Chondrocyte (in vitro differentiated cells): Measurements from ENCODE around the gene TBC1D7. TPM values are rescaled to one million over a fixed set of nuclear protein-coding genes. Genes with fewer than 3 reads are reported as not detected.

Experiments
- DNase-seq: peaks from one replicate; pipeline ENCODE4 v3.0.0; 2021; ENCODE audit warnings: mixed read lengths, low spot score
- H3K27ac Mint-ChIP-seq: one replicate; pipeline ENCODE4 v1.8.0; 2021; ENCODE audit warnings: mild to moderate bottlenecking, moderate library complexity, mixed read lengths; ENCODE audit not compliant: unreplicated experiment
- H3K27me3 Mint-ChIP-seq: 2 replicates; pipeline ENCODE4 v1.8.0; 2021; ENCODE audit warnings: low read depth, mixed read lengths
- H3K36me3 Mint-ChIP-seq: 2 replicates; pipeline ENCODE4 v1.8.0; 2021; ENCODE audit warnings: low read depth, mixed read lengths
- H3K4me1 Mint-ChIP-seq: 2 replicates; pipeline ENCODE4 v1.8.0; 2021; ENCODE audit warnings: low read depth, mild to moderate bottlenecking, mixed read lengths
- H3K4me3 Mint-ChIP-seq: one replicate; pipeline ENCODE4 v1.8.0; 2021; ENCODE audit warnings: mild to moderate bottlenecking, moderate library complexity, mixed read lengths; ENCODE audit not compliant: unreplicated experiment
- H3K9me3 Mint-ChIP-seq: 2 replicates; pipeline ENCODE4 v1.8.0; 2021; ENCODE audit warnings: low read depth, mixed read lengths
- total RNA-seq: library from RNA; stranded (reverse); gene quantifications from 3 replicates; pipeline ENCODE4 v1.2.1, GENCODE V29; 2021
- TF ChIP-seq, protein P1 (sequence below): fragments of 200-600 bp; sonication (generic); IDR thresholded peaks from 2 replicates; pipeline ENCODE4 v1.5.0; 2021; ENCODE audit warnings: antibody characterized with exemption, mild to moderate bottlenecking, moderate library complexity

Gene TBC1D7
- total RNA-seq, 1 donor from 2014 or later = 19.4 TPM

- Mint-ChIP-seq H3K9me3 (no peaks in the 10 kb centered on the region), H3K36me3 (no peaks in the 10 kb centered on the region), H3K4me3 (no peak overlapping the region), H3K4me1 (peaks cover 33% of the 10 kb centered on the region), H3K27me3 (no peaks in the 10 kb centered on the region), H3K27ac (no peak overlapping the region)
- TF ChIP-seq, protein P1, sequence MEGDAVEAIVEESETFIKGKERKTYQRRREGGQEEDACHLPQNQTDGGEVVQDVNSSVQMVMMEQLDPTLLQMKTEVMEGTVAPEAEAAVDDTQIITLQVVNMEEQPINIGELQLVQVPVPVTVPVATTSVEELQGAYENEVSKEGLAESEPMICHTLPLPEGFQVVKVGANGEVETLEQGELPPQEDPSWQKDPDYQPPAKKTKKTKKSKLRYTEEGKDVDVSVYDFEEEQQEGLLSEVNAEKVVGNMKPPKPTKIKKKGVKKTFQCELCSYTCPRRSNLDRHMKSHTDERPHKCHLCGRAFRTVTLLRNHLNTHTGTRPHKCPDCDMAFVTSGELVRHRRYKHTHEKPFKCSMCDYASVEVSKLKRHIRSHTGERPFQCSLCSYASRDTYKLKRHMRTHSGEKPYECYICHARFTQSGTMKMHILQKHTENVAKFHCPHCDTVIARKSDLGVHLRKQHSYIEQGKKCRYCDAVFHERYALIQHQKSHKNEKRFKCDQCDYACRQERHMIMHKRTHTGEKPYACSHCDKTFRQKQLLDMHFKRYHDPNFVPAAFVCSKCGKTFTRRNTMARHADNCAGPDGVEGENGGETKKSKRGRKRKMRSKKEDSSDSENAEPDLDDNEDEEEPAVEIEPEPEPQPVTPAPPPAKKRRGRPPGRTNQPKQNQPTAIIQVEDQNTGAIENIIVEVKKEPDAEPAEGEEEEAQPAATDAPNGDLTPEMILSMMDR = no peak
- no peak for DNase-seq
Observed at GRCh38 chr6:13352165-13352564, 23.8 kb upstream of the TBC1D7 start.

DNA sequence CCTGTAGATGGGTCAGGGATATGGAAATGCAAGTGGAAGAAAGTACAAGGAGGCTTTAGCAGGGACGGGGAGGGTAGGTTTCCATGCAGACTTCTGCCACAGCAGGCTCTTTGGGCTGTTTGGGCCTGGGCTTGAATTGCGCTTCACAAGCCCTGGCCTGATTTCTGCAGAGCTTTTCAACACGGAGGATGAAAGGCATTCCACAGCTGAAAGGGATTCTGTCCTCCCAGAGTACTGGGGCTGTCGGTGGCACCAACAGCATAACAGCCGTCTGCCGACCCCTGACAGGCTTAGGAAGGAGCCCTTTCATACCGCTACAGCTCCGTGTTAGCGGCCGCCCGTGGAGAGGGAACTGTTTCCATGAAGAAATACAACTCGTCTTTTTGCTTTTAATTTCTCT is 22.9 kb upstream of the TBC1D7 start:
- no peaks in the 10 kb centered on the region for H3K9me3 Mint-ChIP-seq
- H3K4me3 Mint-ChIP-seq = no peak overlapping the region
- DNase-seq = no peak
- H3K27me3 Mint-ChIP-seq = no peaks in the 10 kb centered on the region
- no peaks in the 10 kb centered on the region for H3K36me3 Mint-ChIP-seq
- peaks cover 29% of the 10 kb centered on the region for H3K4me1 Mint-ChIP-seq
- H3K27ac Mint-ChIP-seq = no peak overlapping the region
- TF ChIP-seq, protein P1 = no peak

DNA sequence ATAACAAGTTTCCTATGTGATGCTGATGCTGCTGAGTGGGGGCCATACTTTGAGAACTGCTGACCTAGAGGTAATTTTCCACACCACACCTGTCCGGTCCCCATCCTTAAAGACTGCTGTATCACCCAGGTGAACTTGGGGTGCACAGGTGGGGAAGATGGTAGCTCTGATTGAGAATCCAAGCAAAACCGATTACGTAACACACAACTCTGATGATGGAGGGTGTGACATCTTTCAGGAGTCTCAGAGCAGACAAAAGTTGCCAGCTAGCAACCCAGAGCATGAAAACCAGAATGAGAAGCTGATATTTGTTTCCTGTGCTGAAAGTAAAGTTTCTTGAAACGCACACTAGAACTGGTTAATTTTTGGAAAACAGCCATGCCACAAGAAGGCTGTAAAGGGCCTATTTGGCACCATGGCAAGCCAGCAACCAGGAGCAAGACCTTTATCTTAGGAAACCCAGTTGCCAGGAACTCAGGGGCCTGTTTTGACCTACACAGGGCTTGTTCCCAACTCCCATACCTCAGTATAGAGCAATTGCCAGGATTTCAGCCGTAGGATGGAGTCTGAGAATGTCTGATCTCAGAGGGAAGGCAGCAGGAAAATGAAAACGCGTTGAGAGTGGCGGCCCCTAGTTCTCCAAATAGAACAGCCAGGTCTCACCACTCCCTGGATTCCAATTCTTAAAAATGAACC is 21.6 kb upstream of the TBC1D7 start:
- Mint-ChIP-seq H3K27ac (no peak overlapping the region), H3K36me3 (no peaks in the 10 kb centered on the region), H3K27me3 (peaks cover 2% of the 10 kb centered on the region), H3K9me3 (no peaks in the 10 kb centered on the region), H3K4me3 (no peak overlapping the region), H3K4me1 (peaks cover 16% of the 10 kb centered on the region)
- no peak for DNase-seq
- TF ChIP-seq, protein P1 = no peak

- TF ChIP-seq, protein P1 = no peak
- H3K9me3 Mint-ChIP-seq = no peaks in the 10 kb centered on the region
- no peaks in the 10 kb centered on the region for H3K36me3 Mint-ChIP-seq
- no peak overlapping the region for H3K4me3 Mint-ChIP-seq
- H3K4me1 Mint-ChIP-seq = peaks cover 2% of the 10 kb centered on the region
- peaks cover 2% of the 10 kb centered on the region for H3K27me3 Mint-ChIP-seq
- no peak overlapping the region for H3K27ac Mint-ChIP-seq
- DNase-seq = no peak
Observed at GRCh38 chr6:13348334-13349113, 20.2 kb upstream of the TBC1D7 start.

DNA sequence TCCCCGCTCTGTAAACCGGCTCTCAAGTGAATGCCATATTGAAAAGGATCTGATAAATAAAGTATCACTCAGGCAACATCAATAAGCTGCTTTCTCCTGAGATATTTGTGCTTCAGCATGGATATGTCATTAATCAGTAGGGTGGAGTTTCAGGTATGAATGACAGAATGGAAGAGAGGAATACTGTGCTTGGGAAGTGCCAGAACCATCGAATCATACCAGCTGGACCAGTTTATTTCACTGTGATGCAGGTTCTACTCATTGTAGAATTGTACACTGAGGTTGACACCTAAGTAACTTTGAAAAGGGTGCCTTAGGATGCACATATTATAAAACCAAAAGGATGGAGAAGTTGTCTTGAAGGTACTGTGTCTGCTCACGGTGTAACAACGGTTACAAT is 17.9 kb upstream of the TBC1D7 start:
- Mint-ChIP-seq H3K4me3 (no peak overlapping the region), H3K27me3 (peaks cover 2% of the 10 kb centered on the region)

More for the DNA sequence above, 17.9 kb upstream of the TBC1D7 start:
- DNase-seq = no peak
- Mint-ChIP-seq H3K27ac (no peak overlapping the region), H3K9me3 (peaks cover 5% of the 10 kb centered on the region), H3K36me3 (peaks cover 2% of the 10 kb centered on the region), H3K4me1 (no peaks in the 10 kb centered on the region)
- TF ChIP-seq, protein P1 = no peak
